GM19468 (cell line): ENCODE results near the gene PARK7.
"Not testable (repeated sequence)": the region's sequence is repeated elsewhere in the genome, so short reads cannot be mapped to it uniquely, and the experiment has no call there.

Experiments used
- ATAC-seq: cut with Tn5 transposase; IDR thresholded peaks from one replicate; pipeline ENCODE4 v1.9.1; 2021; ENCODE audit warnings: mild to moderate bottlenecking, moderate library complexity, moderate number of reproducible peaks; ENCODE audit not compliant: unreplicated experiment; ENCODE audit errors: extremely low read depth

PARK7 gene

DNA sequence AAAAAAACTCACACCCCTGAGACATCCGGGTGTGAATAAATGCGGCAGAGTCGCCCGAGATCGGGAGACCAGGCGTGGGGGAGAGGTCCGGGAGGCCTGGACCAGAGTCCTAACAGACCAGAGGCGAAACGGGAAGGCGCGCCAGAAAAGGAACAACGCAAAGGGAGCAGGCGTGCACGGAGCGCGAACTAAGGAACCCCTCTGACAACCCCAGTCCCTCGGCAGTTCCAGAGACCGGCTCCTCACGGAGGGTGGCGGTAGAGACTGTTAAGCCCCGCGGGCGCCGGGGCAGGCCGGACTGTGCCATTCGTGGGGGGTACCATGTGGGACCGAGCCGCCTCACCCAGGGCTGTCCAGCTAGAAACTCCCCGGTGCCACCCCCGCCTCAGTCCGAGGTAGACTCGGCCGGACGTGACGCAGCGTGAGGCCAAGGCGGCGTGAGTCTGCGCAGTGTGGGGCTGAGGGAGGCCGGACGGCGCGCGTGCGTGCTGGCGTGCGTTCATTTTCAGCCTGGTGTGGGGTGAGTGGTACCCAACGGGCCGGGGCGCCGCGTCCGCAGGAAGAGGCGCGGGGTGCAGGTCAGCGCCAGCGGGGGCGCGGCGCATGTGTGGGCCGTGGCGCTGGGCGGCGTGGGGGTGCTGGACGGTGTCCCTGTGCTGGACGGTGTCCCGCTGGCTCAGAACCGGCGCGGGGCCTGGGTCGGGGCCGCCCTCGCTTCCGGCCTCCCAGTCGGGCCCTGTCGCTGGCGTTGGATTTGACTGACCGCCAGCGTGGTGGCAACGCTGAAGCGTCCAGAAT is at the start of gene PARK7:
TSS of gene PARK7 (plus strand) at position 496 of the 798 bp plus-strand sequence. CDS start 1,075 bp downstream, outside the sequence.
- peak; percentile 86 for ATAC-seq

DNA sequence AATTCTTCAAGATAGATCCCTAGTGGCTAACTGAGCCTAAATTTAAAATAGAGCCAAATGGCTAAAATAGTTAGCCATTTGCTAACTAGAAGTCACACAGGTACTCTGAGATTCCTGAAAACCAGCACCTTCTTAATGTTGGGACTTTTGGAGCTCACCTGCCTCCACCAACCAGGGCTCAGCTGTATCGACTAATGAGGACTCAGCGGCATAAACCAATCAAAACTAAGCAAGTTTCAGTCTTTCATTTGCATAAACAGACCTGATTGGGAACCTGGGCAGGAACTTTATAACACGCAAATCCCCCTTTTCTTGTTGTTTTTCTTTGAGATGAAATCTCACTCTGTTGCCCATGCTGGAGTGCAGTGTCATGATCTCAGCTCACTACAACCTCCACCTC is 49.4 kb upstream of the PARK7 start:
- no peak for ATAC-seq

DNA sequence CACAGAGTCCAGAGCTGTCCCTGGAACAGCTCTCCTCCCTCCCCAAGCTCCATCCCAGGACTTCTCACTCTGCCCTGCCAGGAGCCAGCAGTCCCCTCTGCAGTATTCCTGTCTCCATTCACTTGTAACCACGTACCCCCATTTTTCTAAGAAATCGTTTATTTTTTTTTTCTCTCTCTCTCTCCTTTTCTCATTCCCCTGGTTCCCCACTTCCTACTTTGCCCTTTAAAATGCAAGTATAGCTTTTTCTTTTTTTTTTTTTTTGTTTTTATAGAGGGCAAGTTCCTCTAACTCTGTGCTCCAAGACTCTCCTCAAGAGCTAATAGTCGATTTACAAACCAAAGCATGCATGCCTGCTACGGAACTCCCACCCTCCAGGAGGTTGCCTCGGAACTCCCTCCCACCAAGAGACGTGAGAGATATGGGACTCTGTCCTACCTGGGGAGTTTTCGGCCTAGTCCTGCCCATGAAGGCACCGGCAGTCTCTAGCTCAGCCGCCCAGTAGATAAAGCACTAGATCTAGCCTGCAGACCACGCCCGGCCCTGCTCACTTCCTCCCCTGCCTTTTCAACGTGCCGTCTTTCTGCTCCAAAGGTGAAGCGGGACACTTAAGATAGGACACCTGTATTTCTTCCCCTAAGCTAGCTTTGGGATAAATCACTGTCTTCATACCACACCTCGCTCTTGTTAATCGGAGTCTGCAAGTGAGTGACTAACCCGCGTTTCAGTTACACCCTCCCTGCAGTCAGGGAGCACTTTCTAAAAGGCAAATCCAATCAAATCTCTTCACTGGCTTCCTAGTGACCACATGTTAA is 48.6 kb upstream of the PARK7 start:
- no peak for ATAC-seq

DNA sequence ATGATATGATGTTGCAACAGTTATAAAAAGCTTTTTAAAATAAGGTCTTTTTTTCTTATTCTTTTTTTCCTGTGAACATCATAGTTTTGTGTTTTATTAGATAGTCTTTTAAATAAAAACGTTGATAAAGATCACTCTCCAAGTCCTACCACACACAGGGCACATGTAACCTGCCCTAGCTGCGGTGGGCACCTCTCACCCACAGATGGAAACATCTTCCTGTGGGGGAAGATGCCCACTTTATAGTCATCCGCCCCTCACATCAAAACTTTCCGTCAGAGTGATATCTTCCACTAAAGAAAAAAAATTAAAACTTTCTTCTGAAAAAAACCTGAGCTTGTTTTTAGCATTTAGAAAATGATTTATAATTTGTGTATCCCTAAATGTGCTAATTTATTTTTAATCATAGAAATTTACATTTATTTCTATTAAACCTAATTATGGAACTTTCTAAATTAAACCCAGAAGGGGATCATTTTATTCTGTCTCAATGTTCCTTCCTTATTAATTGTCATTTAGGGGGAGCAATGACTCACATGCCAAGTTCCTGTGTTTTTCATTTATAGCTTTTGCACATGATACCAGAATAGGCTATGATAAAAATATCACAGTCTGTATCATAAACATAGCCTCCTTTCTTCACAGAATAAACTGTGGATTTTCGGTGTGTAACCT is 45.5 kb upstream of the PARK7 start:
- no peak for ATAC-seq

DNA sequence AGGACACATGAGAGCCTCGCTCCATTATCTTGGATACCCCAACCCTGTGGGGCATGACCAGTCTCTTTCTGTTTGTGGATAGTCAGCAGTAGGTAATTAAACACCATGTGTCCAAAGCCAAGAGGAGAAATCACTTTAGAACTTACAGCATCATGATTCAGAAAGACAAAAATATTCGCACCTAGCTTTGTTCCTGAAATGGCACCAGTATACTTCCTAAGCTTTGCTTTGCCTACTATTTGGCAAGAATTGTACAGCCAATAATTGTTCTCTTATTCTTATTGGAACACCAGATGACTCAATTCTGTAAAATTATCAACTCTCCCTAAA is 45.0 kb upstream of the PARK7 start:
- ATAC-seq = no peak

DNA sequence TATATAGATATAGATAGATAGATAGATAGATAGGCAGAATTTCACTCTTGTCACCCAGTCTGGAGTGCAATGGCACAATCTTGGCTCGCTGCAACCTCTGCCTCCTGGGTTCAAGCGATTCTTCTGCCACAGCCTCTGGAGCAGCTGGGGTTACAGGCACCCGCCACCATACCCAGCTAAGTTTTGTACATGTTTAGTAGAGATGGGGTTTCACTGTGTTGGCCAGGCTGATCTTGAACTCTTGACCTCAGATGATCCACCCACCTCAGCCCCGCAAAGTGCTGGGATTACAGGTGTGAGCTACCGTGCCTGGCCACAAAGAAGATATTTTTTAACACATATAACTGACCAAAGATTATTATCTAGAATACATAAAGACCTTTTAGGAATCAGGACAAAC is 43.5 kb upstream of the PARK7 start:
- not testable (repeated sequence) for ATAC-seq

DNA sequence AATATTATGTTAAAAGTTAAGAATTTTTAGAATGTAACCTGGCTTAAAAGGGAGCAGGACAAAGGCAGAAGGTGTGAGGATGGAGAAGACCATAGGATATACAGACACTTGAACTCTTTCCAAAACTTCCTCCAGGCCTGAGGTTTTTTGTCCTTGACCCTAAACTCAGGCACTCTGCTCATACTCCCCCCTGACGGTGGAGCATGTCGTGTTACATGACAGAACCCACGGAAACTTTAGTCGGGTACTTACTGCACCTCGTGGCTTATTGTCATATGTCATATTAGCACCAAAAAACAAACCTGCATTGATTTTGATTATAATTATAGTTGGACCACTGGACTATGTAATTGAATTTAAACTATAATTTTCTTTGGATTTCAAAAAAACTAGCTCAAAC is 41.6 kb upstream of the PARK7 start:
- ATAC-seq = no peak

DNA sequence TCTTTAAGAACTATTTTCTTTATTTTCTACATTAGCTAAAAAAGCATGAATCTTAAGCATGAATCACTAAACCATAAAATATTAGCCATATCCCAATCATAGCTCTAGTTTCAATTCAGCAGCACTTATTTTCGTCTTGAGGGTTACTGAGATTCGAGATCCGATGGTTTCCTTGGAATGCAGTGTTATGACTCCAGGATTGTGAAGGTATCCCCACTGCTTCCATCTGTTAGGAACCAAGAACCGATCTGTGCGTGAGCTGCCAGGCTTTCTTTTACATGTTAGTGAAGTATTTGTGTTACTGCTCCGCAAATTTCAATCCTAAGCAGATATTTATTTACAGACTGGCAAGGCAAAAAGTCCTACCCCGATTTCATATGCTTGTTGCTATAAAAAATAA is 39.7 kb upstream of the PARK7 start:
- no peak for ATAC-seq

DNA sequence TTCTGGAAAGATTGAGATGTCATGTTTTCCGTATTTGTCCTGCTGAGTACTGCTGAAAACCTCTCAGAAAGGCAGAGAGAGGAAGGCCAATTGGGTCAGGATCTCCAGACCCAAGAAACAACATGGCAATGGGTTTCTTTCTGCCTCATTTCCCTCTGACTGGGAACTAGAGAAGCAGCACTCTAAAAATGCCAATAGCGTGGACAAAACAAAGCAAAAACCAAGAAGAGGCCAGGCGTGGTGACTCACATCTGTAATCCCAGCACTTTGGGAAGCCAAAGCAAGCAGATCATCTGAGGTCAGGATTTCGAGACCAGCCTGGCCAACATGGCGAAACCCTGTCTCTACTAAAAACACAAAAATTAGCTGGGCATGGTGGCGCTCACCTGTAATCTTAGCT is 39.2 kb upstream of the PARK7 start:
- no peak for ATAC-seq

DNA sequence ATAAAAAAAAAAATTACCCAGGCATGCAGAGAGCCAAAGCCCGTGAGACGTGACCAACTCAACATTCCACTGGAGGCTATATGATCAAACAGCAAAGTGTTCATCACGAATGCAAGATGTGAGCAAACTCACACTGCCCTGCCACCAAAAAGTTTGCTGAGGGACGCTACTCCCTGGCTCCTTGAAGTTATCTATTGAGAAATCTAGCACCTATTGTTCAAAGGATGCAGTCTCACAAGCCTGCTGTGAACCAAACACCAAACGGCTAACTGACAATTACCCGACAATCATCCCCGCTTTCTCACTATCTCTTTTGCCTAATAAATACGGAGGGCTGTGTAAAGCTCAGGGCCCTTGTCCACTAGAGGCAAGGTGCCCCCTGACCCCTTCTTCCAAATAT is 34.5 kb upstream of the PARK7 start:
- ATAC-seq = not testable (repeated sequence)

DNA sequence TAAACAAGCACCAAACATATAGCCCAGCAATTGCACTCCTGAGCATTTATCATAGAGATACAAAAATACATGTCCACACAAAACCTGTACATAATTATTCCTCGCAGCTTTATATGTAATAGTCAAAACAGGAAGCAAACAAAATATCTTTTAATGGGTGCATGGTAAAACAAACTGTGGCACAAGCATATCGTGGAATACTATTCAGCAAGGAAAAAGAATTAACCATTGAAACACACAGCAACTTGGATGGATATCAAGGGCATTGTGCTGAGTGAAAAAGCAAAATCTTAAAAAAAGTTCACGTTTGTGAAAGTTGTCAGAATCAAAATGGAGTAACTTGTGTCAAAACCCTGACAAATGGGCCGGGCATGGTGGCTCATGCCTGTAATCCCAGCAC is 33.3 kb upstream of the PARK7 start:
- no peak for ATAC-seq

DNA sequence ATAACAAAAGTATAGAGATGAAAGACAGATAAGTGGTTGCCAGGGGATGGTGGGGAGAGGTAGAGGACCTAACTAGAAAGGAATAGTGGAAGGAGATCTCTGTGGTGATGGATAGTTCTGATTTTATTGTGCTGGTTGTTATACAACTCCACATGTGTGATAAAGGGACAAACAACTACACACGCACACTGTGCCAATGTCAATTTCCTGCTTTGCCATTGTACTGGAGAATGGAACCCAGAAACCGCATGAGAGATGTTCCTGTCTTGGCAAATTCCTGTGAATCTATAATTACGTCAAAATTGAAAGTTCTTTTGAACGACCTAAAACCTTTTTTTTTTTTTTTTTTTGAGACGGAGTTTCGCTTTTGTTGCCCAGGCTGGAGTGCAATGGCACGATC is 31.9 kb upstream of the PARK7 start:
- no peak for ATAC-seq

DNA sequence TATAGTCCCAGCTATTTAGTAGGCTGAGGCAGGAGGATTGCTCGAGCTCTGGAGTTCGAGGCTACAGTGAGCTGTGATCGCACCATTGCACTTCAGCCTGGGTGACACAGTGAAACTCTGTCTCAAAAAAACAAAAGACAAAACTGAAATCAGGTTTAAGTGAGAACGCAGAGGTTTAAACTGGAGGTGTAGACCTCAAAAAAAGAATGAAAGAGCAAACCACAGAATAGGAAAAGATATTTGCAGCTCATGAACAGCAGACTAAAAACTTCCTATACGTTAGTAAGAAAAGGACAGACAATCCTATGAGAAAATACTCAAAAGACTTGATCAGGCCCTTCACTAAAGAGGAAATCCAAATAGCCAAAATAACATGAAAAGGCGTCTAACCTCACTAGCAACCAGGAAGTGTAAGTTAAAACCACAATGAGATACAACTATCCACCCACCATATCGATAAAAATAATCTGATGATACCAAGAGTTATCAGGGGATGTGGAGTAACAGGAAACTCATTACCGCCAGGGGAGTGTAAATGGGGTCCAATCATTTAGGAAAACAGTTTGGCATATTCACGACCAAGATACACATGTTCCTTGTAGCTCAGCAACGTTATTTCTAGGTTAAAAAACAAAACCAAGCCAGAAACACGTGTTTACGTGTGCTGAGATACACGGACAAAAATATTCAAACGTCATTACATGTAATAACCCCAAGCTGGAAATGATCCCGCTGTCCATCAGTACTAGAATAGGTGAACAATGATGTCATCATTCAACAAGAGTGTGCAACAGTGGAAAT is 30.7 kb upstream of the PARK7 start:
- ATAC-seq = no peak

DNA sequence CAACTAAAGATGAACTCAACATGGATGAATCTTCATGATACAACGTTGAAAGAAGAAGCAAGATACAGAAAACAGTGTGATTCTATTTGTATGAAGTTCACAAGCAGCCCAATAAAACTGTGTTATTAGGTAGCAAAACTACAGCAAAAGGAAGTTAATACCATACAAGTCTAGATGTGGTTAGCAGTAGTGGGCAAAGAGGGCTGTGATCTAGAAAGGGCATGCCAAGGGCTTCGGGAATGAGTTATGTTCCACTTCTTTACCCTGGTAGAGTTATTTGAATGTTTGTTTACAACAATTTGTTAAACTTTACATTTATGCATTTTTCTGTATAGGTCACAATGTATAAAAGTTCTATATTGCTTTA is 30.1 kb upstream of the PARK7 start:
- ATAC-seq = no peak

DNA sequence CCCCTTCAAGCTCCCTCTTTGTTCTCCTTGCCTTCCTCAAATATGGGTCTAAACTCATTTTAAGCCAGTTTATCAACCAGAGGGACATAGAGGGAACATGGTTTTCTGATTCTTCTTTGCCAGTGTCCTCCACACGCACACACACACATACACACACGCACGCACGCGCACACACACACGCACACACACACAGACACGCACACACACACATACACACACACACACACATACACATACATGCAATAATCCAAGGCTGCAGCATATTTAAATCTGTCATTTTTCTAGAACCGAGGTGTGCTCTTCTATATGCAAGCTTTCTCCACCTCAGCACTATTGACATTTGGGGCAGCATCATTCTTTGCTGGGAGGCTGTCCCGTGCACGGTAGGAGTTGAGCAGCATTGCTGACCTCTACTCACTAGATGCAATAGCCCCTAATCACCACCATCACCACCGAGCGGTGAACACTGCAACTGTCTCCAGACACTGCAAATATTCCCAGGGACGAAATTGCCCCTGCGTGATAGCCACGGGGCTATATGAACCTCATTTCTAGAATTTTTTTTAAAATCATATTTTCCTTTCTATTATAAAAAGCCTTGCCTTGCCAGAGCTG is 28.9 kb upstream of the PARK7 start:
- no peak for ATAC-seq

DNA sequence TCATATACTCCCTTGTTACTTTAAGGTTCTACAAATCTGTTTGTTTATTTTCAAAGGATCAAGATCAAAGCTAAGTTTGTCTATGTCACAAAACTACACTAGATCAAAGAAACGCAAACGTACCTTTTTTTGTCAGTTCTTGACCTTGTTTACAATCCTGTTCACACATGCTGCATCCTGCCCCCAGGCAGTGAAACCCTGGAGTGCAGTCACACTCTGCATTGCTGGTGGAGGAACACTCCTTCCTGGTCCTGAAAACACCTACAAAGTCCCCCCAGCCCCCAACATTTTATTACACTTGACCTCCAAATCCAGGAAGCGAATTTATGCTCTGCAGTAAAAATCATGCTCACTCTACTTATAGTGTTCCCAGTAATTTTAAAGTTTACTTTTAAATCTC is 23.4 kb upstream of the PARK7 start:
- no peak for ATAC-seq

DNA sequence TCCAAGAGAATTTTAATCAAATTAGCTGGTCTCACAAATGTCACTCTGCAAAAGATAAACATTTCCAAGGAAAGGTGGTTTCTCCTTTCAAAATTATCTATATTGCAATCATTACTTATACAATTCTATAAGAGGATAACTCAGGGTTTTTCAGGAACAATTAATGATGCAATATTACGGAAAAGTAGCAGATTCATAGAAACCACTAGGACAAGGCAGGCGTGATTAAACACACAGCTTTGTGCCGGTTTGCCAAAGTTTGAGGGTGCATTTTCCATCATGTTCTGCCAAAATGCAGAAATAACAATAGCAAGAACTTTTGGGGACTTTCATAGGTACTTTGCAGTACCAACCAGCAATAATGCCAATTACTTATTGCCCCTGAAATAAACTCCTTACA is 21.5 kb upstream of the PARK7 start:
- ATAC-seq = no peak

DNA sequence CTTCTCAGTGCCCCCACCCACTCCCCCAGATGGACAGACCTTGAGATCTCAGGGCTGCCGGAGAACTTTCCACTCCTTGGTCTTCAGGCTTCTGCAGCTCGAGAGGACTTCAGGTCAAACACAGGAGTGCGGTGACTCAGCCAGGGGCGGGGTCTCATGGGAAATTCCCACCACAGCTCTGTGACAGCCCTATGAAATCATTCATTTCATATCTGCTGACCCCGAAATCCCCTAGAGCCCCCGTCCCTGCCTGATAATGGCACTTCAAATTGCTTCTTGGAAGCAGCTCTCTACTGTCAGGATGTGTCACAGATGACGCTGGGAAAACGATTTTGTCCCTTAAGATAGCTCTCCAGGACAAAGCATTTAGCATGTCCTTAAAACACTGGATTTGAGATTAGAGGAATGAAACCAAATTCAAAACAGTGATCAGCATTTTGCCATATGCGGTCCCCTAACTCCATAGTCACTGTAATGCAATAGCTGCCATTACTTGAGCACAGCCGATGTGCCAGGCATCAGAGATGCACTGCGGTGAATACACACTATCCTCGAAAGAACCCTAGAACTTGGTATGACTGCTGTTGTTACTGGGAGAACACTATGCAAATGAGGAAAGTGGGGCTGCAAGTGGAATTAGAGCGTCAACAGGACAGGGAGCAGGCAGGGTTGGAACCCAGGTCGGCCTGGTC is 20.6 kb upstream of the PARK7 start, which contains the start of gene TNFRSF9:
TSS of gene TNFRSF9 (minus strand) at position 95 of the 692 bp plus-strand sequence. CDS start 845 bp downstream, outside the sequence.
- ATAC-seq = no peak

DNA sequence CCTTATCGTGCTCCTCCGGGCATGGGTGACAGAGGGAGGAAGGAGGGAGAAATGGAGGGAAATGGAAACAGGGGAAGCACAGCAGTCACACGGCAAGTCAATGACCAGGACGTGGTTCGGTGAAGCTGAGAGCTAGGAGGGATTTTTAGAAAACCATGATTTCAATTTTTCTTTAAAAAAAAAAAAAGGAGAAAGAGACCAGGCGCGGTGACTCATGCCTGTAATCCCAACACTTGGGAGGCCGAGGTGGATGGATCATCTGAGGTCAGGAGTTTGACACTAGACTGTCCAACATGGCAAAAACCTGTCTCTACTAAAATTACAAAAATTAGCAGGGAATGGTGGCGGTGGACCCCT is 20.1 kb upstream of the PARK7 start:
- no peak for ATAC-seq
